Gastrocnemius medialis (tissue), 4 donors: ENCODE results near the gene SYT9.

Source experiments
- POLR2A ChIP-seq, 2 donors: fragments of 450-650 bp; IDR thresholded peaks; one replicate each; pipeline ENCODE4 v1.6.1; 2017; ENCODE audit warnings: antibody characterized with exemption in 2 of 2, mild to moderate bottlenecking in 2 of 2, moderate library complexity in 2 of 2
- TF ChIP-seq, protein P1 (sequence below), 5 experiments: fragments of 450-650 bp in 3 of 5; fragments of 200-600 bp in 2 of 5; sonication (generic) in 2 of 5; IDR thresholded peaks in 4 of 5; conservative IDR thresholded peaks in 1 of 5; 1 replicate in 4 of 5; 2 replicates in 1 of 5; pipeline ENCODE4 v1.5.1; 2016 to 2019; ENCODE audit warnings: antibody characterized with exemption in 5 of 5, mild to moderate bottlenecking in 3 of 5, moderate library complexity in 3 of 5

DNA sequence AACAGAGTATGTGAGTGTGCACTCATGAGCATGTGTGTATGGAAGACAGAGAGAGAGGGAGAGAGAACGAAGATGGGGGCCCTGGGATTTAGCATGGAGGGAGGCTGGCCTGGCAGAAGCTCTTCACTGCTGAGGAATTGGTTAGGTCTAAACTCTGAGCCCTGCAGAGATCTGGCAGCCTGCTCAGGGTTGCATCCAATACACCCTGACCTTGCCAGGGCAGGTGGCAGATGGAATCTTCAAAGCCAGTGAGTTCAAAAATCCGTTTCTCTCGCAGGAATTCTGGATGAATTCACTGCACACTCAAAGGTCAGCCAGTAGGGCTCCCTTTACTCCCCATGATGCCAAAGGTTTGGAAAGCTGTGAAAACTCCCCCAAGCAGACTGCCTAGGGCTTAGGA is 172.2 kb downstream of the SYT9 start:
- TF ChIP-seq, protein P1, sequence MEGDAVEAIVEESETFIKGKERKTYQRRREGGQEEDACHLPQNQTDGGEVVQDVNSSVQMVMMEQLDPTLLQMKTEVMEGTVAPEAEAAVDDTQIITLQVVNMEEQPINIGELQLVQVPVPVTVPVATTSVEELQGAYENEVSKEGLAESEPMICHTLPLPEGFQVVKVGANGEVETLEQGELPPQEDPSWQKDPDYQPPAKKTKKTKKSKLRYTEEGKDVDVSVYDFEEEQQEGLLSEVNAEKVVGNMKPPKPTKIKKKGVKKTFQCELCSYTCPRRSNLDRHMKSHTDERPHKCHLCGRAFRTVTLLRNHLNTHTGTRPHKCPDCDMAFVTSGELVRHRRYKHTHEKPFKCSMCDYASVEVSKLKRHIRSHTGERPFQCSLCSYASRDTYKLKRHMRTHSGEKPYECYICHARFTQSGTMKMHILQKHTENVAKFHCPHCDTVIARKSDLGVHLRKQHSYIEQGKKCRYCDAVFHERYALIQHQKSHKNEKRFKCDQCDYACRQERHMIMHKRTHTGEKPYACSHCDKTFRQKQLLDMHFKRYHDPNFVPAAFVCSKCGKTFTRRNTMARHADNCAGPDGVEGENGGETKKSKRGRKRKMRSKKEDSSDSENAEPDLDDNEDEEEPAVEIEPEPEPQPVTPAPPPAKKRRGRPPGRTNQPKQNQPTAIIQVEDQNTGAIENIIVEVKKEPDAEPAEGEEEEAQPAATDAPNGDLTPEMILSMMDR (IDR thresholded peaks at IDR 0.05 in 4 of 5, conservative IDR thresholded peaks at IDR 0.05 in 1 of 5), result no peak
- TF ChIP-seq POLR2A (IDR thresholded peaks at IDR 0.05), result no peak
